ENCODE data around the gene ENTREP1.

The ENTREP1 gene

GRCh38 chr9:69292078-69292477, 32.9 kb upstream of the ENTREP1 start:
- TF ChIP-seq CTCF (IDR thresholded peaks at IDR 0.05) = no peak
- no peaks in the 10 kb centered on the region for H3K36me3 Mint-ChIP-seq (ENCODE audit: low read depth)
- no peaks in the 10 kb centered on the region for H3K27me3 Mint-ChIP-seq (ENCODE audit: low read depth, poor library complexity)
- no peaks in the 10 kb centered on the region for H3K4me1 Mint-ChIP-seq
- no peak overlapping the region for H3K27ac Mint-ChIP-seq
- no peak overlapping the region for H3K4me3 Mint-ChIP-seq
- DNase-seq = no peak
- H3K9me3 Mint-ChIP-seq = peaks cover 11% of the 10 kb centered on the region

GRCh38 chr9:69293156-69293555, 31.9 kb upstream of the ENTREP1 start:
- no peak for DNase-seq
- Mint-ChIP-seq H3K27me3 (ENCODE audit: low read depth, poor library complexity) (peaks cover 3% of the 10 kb centered on the region), H3K4me3 (no peak overlapping the region), H3K36me3 (ENCODE audit: low read depth) (no peaks in the 10 kb centered on the region), H3K4me1 (no peaks in the 10 kb centered on the region), H3K9me3 (peaks cover 11% of the 10 kb centered on the region), H3K27ac (no peak overlapping the region)
- TF ChIP-seq CTCF (IDR thresholded peaks at IDR 0.05) = no peak

GRCh38 chr9:69295872-69296552, 29.0 kb upstream of the ENTREP1 start:
- peaks cover 3% of the 10 kb centered on the region for H3K27me3 Mint-ChIP-seq (ENCODE audit: low read depth, poor library complexity)
- H3K4me3 Mint-ChIP-seq = no peak overlapping the region

GRCh38 chr9:69297300-69297980, 27.6 kb upstream of the ENTREP1 start:
- no peak overlapping the region for H3K4me3 Mint-ChIP-seq

More at GRCh38 chr9:69295872-69296552, 29.0 kb upstream of the ENTREP1 start:
- Mint-ChIP-seq H3K4me1 (no peaks in the 10 kb centered on the region), H3K36me3 (ENCODE audit: low read depth) (no peaks in the 10 kb centered on the region), H3K9me3 (no peaks in the 10 kb centered on the region), H3K27ac (no peak overlapping the region)
- no peak for DNase-seq
- TF ChIP-seq CTCF (IDR thresholded peaks at IDR 0.05) = no peak

GRCh38 chr9:69299315-69299714, 25.7 kb upstream of the ENTREP1 start:
- TF ChIP-seq CTCF (IDR thresholded peaks at IDR 0.05) = no peak
- Mint-ChIP-seq H3K36me3 (ENCODE audit: low read depth) (no peaks in the 10 kb centered on the region), H3K27me3 (ENCODE audit: low read depth, poor library complexity) (peaks cover 3% of the 10 kb centered on the region), H3K27ac (no peak overlapping the region), H3K4me3 (no peak overlapping the region), H3K9me3 (no peaks in the 10 kb centered on the region), H3K4me1 (no peaks in the 10 kb centered on the region)
- no peak for DNase-seq

More at GRCh38 chr9:69297300-69297980, 27.6 kb upstream of the ENTREP1 start:
- no peaks in the 10 kb centered on the region for H3K9me3 Mint-ChIP-seq
- no peaks in the 10 kb centered on the region for H3K4me1 Mint-ChIP-seq
- no peak for TF ChIP-seq CTCF (IDR thresholded peaks at IDR 0.05)
- H3K27me3 Mint-ChIP-seq (ENCODE audit: low read depth, poor library complexity) = peaks cover 3% of the 10 kb centered on the region
- no peak overlapping the region for H3K27ac Mint-ChIP-seq
- H3K36me3 Mint-ChIP-seq (ENCODE audit: low read depth) = no peaks in the 10 kb centered on the region
- DNase-seq = no peak

- no peak for TF ChIP-seq CTCF (IDR thresholded peaks at IDR 0.05)
- H3K9me3 Mint-ChIP-seq = no peaks in the 10 kb centered on the region
- no peaks in the 10 kb centered on the region for H3K4me1 Mint-ChIP-seq
- no peaks in the 10 kb centered on the region for H3K36me3 Mint-ChIP-seq (ENCODE audit: low read depth)
- H3K27me3 Mint-ChIP-seq (ENCODE audit: low read depth, poor library complexity) = peaks cover 3% of the 10 kb centered on the region
- no peak overlapping the region for H3K27ac Mint-ChIP-seq
- H3K4me3 Mint-ChIP-seq = no peak overlapping the region
- no peak for DNase-seq
These were observed 25.2 kb upstream of the ENTREP1 start for GRCh38 chr9:69299826-69300225.
